SU-DHL-6 (cell line): ENCODE results near the gene EN2.

Source experiments
- EZH2phosphoT487 ChIP-seq: fragments of 200-600 bp; sonication (generic), shearing (Covaris generic); conservative IDR thresholded peaks from 2 replicates; pipeline ENCODE4 v1.6.1; 2018; ENCODE audit warnings: mild to moderate bottlenecking, antibody characterized with exemption, low read length, moderate library complexity, mixed read lengths
- TF ChIP-seq, protein P1 (sequence below): fragments of 200-600 bp; sonication (generic); IDR thresholded peaks from one replicate; pipeline ENCODE4 v1.5.1; 2017; ENCODE audit warnings: antibody characterized with exemption, mild to moderate bottlenecking, low read length, moderate library complexity; ENCODE audit not compliant: insufficient read depth, poor library complexity, severe bottlenecking

- TF ChIP-seq, protein P1, sequence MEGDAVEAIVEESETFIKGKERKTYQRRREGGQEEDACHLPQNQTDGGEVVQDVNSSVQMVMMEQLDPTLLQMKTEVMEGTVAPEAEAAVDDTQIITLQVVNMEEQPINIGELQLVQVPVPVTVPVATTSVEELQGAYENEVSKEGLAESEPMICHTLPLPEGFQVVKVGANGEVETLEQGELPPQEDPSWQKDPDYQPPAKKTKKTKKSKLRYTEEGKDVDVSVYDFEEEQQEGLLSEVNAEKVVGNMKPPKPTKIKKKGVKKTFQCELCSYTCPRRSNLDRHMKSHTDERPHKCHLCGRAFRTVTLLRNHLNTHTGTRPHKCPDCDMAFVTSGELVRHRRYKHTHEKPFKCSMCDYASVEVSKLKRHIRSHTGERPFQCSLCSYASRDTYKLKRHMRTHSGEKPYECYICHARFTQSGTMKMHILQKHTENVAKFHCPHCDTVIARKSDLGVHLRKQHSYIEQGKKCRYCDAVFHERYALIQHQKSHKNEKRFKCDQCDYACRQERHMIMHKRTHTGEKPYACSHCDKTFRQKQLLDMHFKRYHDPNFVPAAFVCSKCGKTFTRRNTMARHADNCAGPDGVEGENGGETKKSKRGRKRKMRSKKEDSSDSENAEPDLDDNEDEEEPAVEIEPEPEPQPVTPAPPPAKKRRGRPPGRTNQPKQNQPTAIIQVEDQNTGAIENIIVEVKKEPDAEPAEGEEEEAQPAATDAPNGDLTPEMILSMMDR = no peak
- no peak for TF ChIP-seq EZH2phosphoT487
These were observed 53.2 kb downstream of the EN2 start for GRCh38 chr7:155510975-155511701.
